GM21619 (cell line): ENCODE measurements around the gene TCF4.

Experiments
- ATAC-seq: cut with Tn5 transposase; IDR thresholded peaks from one replicate; pipeline ENCODE4 v1.9.1; 2021; ENCODE audit not compliant: unreplicated experiment

The TCF4 gene

DNA sequence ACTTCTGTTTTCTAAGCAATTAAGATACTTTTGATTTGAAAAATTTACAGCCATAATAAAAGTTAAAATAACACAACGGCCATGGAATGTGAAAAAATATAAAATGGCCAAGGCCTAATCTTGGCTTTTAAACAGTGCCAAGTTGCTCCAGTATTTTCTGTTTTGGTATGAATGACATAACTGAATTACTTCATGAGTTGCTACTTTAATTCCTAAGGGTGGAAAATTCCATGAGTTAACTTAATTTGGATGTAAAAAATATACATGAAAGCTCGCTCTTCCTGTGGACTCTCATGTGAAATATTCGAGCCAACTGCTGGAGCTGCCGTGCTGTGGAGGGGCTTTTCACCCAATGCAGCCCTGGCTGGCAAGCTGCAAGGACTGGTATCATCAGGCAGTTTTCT is 342.8 kb downstream of the TCF4 start:
- ATAC-seq = no peak

GRCh38 chr18:55244546-55244945 is 343.4 kb downstream of the TCF4 start:
- no peak for ATAC-seq

GRCh38 chr18:55243857-55244256 is 344.1 kb downstream of the TCF4 start:
- ATAC-seq = no peak

GRCh38 chr18:55243255-55243654 is 344.7 kb downstream of the TCF4 start:
- ATAC-seq = no peak

DNA sequence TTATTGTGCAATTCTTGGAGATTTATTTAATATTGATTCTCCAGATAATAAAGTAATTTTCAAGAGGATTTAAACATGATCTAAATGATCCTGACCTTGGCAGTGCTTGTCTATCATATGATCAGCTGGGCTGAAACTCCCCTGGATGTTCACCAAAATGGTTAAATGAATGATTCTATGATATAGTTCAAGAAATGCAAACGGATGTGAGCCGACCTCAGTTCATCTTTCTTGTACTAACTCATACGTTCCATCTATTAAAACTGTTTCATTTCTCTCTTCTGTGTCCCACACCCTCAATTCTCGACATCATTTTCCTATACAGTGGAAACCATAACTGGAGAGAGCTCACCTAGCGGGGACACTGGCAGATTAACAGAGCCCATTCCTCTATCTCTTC is 347.0 kb downstream of the TCF4 start:
- peak; percentile 57 for ATAC-seq

DNA sequence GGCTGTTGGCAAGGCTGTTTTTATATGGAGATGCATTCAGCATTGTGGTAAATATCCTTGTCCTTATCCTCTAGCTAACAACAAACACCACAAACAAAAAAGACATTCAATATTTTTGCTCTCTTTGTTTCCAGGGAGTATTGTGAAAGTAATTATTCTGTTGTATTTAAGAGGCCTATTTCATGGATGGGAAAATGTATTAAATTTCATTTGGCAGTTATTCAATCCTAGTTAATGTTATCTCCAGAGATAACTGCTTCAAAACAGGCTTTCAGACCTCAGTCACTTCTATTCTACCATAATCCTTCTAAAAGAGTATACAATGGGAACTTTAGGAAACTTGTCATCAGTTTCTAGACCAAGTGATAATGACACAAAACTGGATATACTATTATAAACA is 348.3 kb downstream of the TCF4 start:
- no peak for ATAC-seq

DNA sequence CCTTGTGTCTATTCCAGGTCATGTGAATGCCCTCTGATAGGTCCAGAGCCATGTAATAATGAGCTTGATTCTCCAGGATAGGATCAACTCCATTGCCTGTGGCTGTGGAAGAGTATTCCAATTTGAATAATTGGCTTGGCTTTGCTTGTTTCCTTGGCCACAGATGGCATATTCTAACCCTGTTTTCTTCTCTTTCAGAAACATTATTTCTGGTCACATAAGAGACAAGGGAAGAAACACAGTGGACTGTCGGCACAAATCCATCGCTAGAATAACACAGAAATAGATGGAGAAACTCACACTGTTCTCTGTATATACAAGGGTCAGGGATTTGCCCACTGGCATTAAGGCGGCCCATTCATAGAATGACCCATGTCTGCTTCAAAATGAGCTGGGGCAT is 350.3 kb downstream of the TCF4 start:
- ATAC-seq = no peak

- ATAC-seq = peak; percentile 39
Measured at GRCh38 chr18:55236150-55236931, 351.7 kb downstream of the TCF4 start.

- no peak for ATAC-seq
Measured at GRCh38 chr18:55235094-55235461, 352.9 kb downstream of the TCF4 start.

GRCh38 chr18:55234366-55235093 is 353.5 kb downstream of the TCF4 start:
- ATAC-seq = peak; percentile 76

DNA sequence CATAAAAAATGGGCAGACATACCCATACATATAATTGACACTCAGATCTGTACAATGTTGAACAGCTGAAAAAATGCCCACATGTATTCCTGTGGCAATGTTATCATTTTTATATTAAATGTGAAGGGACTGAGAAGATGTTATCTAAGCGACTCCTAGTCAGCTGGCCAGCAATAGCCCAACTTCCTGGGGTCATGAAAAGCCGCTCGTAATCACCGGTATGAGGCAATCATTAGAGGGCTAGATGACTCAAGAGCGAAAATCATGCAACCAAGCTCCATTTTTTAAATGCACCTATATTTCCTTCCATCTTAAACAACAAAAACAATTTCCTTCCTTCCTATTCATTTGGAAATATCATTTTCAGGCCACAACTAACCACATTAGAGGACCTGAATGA is 354.1 kb downstream of the TCF4 start:
- no peak for ATAC-seq

DNA sequence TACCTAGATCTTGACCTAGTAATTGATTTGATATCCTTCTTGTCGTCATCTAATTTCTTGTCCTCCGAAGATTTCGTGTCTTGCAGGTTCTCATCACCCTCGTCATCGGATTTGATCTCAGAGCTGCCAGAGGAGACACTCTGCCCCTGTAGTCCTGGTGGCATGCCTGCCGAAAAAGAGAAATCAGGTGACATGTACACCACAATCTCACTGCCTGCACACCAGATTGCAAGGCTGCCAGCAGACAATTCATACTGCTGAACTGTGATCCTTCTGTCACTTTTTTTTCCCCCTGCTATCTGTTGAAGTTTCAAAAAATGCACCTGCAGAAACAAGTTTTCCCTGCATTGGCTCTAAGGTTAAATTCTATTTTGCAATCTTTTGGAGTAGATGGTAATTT is 355.5 kb downstream of the TCF4 start:
- ATAC-seq = no peak

- ATAC-seq = no peak
Measured at GRCh38 chr18:55229682-55230081, 358.3 kb downstream of the TCF4 start.

DNA sequence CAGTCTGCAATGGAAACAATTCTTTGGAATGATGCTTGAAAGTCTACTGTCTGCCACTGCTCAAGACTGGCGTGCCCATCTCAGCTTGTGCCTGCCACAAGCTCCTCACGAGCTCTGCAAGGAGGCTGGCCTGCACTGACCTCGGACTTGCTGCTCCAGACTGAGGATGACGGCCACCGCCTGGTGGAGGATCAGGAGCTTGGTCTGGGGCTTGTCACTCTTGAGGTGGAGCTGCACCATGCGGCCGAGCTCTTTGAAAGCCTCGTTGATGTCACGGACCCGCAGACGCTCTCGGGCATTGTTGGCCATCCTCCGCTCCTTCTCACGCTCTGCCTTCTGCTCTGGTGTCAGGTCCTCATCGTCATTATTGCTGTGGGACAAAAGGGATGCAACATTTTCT is 359.3 kb downstream of the TCF4 start:
- ATAC-seq = no peak

- no peak for ATAC-seq
Measured at GRCh38 chr18:55228191-55228590, 359.8 kb downstream of the TCF4 start.

DNA sequence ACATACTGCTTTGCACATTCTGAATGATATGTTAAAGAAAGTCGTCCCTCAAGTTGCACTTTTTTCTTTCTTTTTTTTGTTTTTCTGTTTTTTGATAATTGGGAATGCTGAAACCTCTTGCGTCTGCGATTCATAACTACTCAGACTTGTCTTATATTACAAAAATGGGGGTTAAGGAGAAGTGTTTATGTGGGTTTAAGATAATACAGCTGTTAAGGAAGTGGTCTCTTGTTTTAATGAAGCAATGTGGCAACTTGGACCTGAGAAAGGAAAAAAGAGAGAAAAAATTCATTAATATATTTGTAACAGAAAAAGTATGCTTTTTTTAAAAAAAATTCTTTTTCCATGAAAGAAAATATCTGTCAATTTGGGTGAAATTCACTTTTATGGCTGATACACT is 360.2 kb downstream of the TCF4 start:
- no peak for ATAC-seq

- ATAC-seq = no peak
Measured at GRCh38 chr18:55226044-55226443, 361.9 kb downstream of the TCF4 start.

- no peak for ATAC-seq
Measured at GRCh38 chr18:55224086-55224625, 363.8 kb downstream of the TCF4 start.

DNA sequence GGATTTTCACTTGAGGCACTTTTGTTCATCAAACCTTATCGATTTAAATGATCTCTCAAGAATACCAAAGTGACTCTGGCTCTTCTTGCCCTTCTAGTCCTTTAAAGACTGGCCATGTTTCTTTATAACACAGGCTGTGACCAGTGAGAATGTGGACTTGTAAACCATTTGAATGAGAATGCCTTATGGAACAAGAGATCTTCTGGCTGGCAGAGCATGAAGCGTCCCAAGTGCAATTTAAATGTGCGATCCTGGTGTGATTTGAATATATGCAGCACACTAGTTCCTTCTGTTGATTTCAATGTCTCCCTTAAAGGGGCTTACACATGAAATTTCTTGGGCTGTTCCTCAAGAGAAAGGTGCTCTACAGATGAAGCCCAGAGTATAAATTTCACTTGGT is 366.4 kb downstream of the TCF4 start:
- ATAC-seq = no peak

GRCh38 chr18:55220523-55220922 is 367.5 kb downstream of the TCF4 start:
- ATAC-seq = peak; percentile 80

DNA sequence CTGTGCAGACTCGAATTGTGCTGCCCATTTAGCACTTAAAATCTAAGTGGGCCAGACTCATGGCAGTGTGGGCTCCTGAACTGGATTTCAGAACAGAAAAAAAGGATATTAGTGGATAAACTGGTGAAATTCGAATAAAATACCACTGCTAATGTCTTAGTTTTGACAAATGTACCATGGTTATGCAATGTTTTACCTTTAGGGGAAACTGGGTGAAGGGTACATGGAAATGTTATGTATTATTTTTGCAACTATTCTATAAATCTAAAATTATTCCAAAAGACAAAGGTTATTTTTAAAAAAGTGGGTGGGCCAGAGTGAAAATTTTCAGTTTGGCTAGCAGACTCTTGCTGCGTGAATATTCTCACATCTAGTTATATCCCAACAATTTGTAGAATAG is 368.2 kb downstream of the TCF4 start:
- no peak for ATAC-seq

GRCh38 chr18:55219059-55219458 is 368.9 kb downstream of the TCF4 start:
- no peak for ATAC-seq
